ENCODE measurements around the gene PHRF1. TPM values are rescaled to one million over a fixed set of nuclear protein-coding genes. Genes with fewer than 3 reads are reported as not detected.

PHRF1 gene
- total and polyA plus RNA-seq, 2 of the 4 experiments (the other 2 are of a cell fraction), result 10.9 to 17.5 TPM

GRCh38 chr11:623999-624704 is 47.9 kb downstream of the PHRF1 start:
- no peak overlapping the region for H3K56ac ChIP-seq (ENCODE audit: extremely low read depth, insufficient read depth, low read length)
- H4K8ac ChIP-seq (ENCODE audit: low read depth in 2 of 2, low read length in 2 of 2), result no peak overlapping the region
- dilution Hi-C loops (cut with HindIII; ENCODE audit: low sequenced_read_pairs, unreplicated experiment), result no loop called here
- H3K4ac ChIP-seq (ENCODE audit: low read depth, low read length), result no peak overlapping the region
- no peak overlapping the region for H2AFZ ChIP-seq (replicated peaks; ENCODE audit: low read length, poor library complexity)
- DNase-seq (no peak), ATAC-seq (ENCODE audit: low read depth) (peak; percentile 28; the same call in 1 of the 2 replicates)
- no peak overlapping the region for H2BK5ac ChIP-seq (ENCODE audit: low read depth, low read length, poor library complexity, severe bottlenecking)
- 78% methylated on average over 10 of the region's 25 CpGs; no CpG with 5 or more reads in 1 of the 2 experiments for WGBS, 2 experiments (ENCODE audit: extremely low coverage in 2 of 2, insufficient read length in 1 of 2)
- no peak overlapping the region for H3K14ac ChIP-seq (replicated peaks; ENCODE audit: low read depth, low read length)
- H4K20me1 ChIP-seq (ENCODE audit: insufficient read depth, low read length), result peaks cover 6% of the 10 kb centered on the region
- TF ChIP-seq CHD1 (IDR thresholded peaks at IDR 0.05; ENCODE audit: low read depth, low read length) (no peak), RCOR1 (IDR thresholded peaks at IDR 0.05; ENCODE audit: insufficient replicate concordance, low read length) (no peak), MAFK (IDR thresholded peaks at IDR 0.05; ENCODE audit: low read depth, low read length) (no peak), ELK1 (IDR thresholded peaks at IDR 0.05; ENCODE audit: borderline replicate concordance, low read depth, low read length) (no peak), CTCF (conservative IDR thresholded peaks at IDR 0.05; ENCODE audit: low read depth, low read length) (no peak), MXI1 (IDR thresholded peaks at IDR 0.05; ENCODE audit: borderline replicate concordance, low read depth, low read length) (no peak), POLR2A (IDR thresholded peaks at IDR 0.05; ENCODE audit: low read depth, low read length) (no peak), CEBPB (IDR thresholded peaks at IDR 0.05; ENCODE audit: low read depth, low read length) (no peak), RAD21 (IDR thresholded peaks at IDR 0.05; ENCODE audit: low read length) (no peak), BHLHE40 (IDR thresholded peaks at IDR 0.05; ENCODE audit: low read depth, low read length) (no peak), RFX5 (IDR thresholded peaks at IDR 0.05; ENCODE audit: low read depth, low read length) (no peak)
- peaks cover 2% of the 10 kb centered on the region; the same call in 1 of the 2 replicates for H3K36me3 ChIP-seq (ENCODE audit: control insufficient read depth, insufficient read depth, low read length)
- no peak overlapping the region for H2BK120ac ChIP-seq (ENCODE audit: low read depth, low read length)
- H4K5ac ChIP-seq (ENCODE audit: low read depth, low read length), result no peak overlapping the region
- H3K4me1 ChIP-seq (ENCODE audit: control insufficient read depth, insufficient read depth, low read length), result peaks cover 2% of the 10 kb centered on the region; the same call in 1 of the 2 replicates
- no peak overlapping the region for H2AK9ac ChIP-seq (replicated peaks; ENCODE audit: low read depth, low read length, poor library complexity)
- H3K27me3 ChIP-seq (ENCODE audit: control insufficient read depth, insufficient read depth, low read length), result peaks cover 2% of the 10 kb centered on the region; the same call in 1 of the 2 replicates
- no peak overlapping the region for H3K27ac ChIP-seq (ENCODE audit: insufficient read depth, low read length)
- H3K23ac ChIP-seq (ENCODE audit: low read depth, low read length), result no peak overlapping the region
- H3K4me2 ChIP-seq (ENCODE audit: low read depth, low read length), result no peak overlapping the region
- no peak overlapping the region for H2BK20ac ChIP-seq (ENCODE audit: low read depth, low read length)
- H4K91ac ChIP-seq (ENCODE audit: insufficient read depth, low read depth, low read length), result no peak overlapping the region
- no peak overlapping the region for H2BK15ac ChIP-seq (ENCODE audit: low read depth, low read length)
- ChIA-PET CTCF (no interaction called here), POLR2A (ENCODE audit: unreplicated experiment) (no interaction called here)
- intact Hi-C loops (cut with micrococcal nuclease), result no loop called here
- no peak overlapping the region for H3K9ac ChIP-seq (ENCODE audit: low read depth, low read length)
- no peak overlapping the region for H2AK5ac ChIP-seq (ENCODE audit: low read depth, low read length)
- H3K4me3 ChIP-seq (ENCODE audit: insufficient read depth, low read depth, low read length), result no peak overlapping the region
- H3K9me3 ChIP-seq (ENCODE audit: control insufficient read depth, insufficient read depth, low read length), result no peaks in the 10 kb centered on the region
- H3K79me1 ChIP-seq (ENCODE audit: low read depth in 1 of 2, low read length in 2 of 2), result 0 out of 4 replicates have a peak, but pooled peaks cover 0 to 3% of the 10 kb centered on the region in 2 experiments
- in situ Hi-C loops (cut with MboI; ENCODE audit: low sequenced_read_pairs), result no loop called here
- no peak overlapping the region for H3K18ac ChIP-seq (ENCODE audit: low read depth, low read length)
- no TSS peak for BruUV-seq (replicated peaks)
- H3K9me1 ChIP-seq (ENCODE audit: insufficient read depth, low read length), result peaks cover 8% of the 10 kb centered on the region; the same call in 1 of the 2 replicates

Data from IMR-90 (cell line).